GM12878 (cell line): ENCODE measurements around the gene THNSL1. TPM values are rescaled to one million over a fixed set of nuclear protein-coding genes. Genes with fewer than 3 reads are reported as not detected.
"Not testable (repeated sequence)": the region's sequence is repeated elsewhere in the genome, so short reads cannot be mapped to it uniquely, and the experiment has no call there.

Source experiments
- ATAC-seq: fragments of 200-7000 bp; cut with Tn5 transposase; 3 replicates; pipeline ENCODE4 v1.9.1; 2020; ENCODE audit warnings: mild to moderate bottlenecking, moderate library complexity
- BruUV-seq: library from RNA; stranded (reverse); fragments of 400-500 nt; replicated peaks from 2 replicates; lab custom pipeline; 2021; lab: Mats Ljungman, UMichigan
- CTCF ChIA-PET: fragments of 300-600 bp; sonication (Branson Sonifier 250); formaldehyde crosslinking; extraction: SDS; loops from one replicate; lab custom pipeline; 2021; ENCODE audit warnings: inconsistent platforms; lab: Yijun Ruan, JAX
- POLR2A ChIA-PET: fragments of 350-600 bp; formaldehyde crosslinking; extraction: SDS; loops from one replicate; lab custom pipeline; 2021; ENCODE audit warnings: inconsistent platforms; lab: Charles Lee
- RAD21 ChIA-PET: fragments of 300-600 bp; sonication (Branson Sonifier 250); formaldehyde crosslinking; loops from one replicate; lab custom pipeline; 2023; ENCODE audit warnings: antibody characterized with exemption; ENCODE audit not compliant: unreplicated experiment; lab: Charles Lee
- SMC1A ChIA-PET: fragments of 300-600 bp; sonication (Branson Sonifier 250); formaldehyde crosslinking; loops from one replicate; lab custom pipeline; 2023; ENCODE audit not compliant: unreplicated experiment, uncharacterized antibody; lab: Charles Lee
- DNase-seq: peaks from one replicate; pipeline ENCODE4 v3.0.0-alpha.2; 2011; ENCODE audit warnings: low read depth, low spot score
- FAIRE-seq: peaks from 3 replicates; lab custom pipeline; 2011; peaks lifted over from hg19 to GRCh38; lab: Jason Lieb, UNC
- H2AFZ ChIP-seq: 2 replicates; pipeline ENCODE4 v1.6.0; 2011; ENCODE audit warnings: low read depth, low read length, control low read depth; ENCODE audit not compliant: control insufficient read depth
- H3K27ac ChIP-seq: 2 replicates; pipeline ENCODE4 v1.5.1; 2011; ENCODE audit warnings: control low read depth; ENCODE audit not compliant: control insufficient read depth, insufficient read depth
- H3K27me3 ChIP-seq, 2 experiments: replicated peaks in 1 of 2; 2 replicates each; pipeline versions ENCODE4 v1.6.0 to v1.6.1; 2011; ENCODE audit warnings: low read length in 1 of 2; ENCODE audit not compliant: control insufficient read depth in 2 of 2, insufficient read depth in 2 of 2
- H3K36me3 ChIP-seq, 2 experiments: 2 replicates each; pipeline ENCODE4 v1.5.1; 2011; ENCODE audit warnings: low read length in 1 of 2; ENCODE audit not compliant: control insufficient read depth in 2 of 2, insufficient read depth in 2 of 2
- H3K4me1 ChIP-seq: 2 replicates; pipeline ENCODE4 v1.6.1; 2011; ENCODE audit warnings: mild to moderate bottlenecking, low read length, moderate library complexity, mixed read lengths; ENCODE audit not compliant: control insufficient read depth, insufficient read depth
- H3K4me2 ChIP-seq: 2 replicates; pipeline ENCODE4 v1.6.0; 2011; ENCODE audit warnings: control low read depth; ENCODE audit not compliant: control insufficient read depth, insufficient read depth
- H3K4me3 ChIP-seq: fragments of 200-600 bp; sonication (generic); 2 replicates; pipeline ENCODE4 v1.5.1; 2016
- H3K79me2 ChIP-seq: 2 replicates; pipeline ENCODE4 v1.6.0; 2011; ENCODE audit warnings: low read length; ENCODE audit not compliant: control insufficient read depth, insufficient read depth
- H3K9ac ChIP-seq: 2 replicates; pipeline ENCODE4 v1.8.0; 2011; ENCODE audit warnings: low read length, control low read depth, mixed read lengths; ENCODE audit not compliant: control insufficient read depth, insufficient read depth
- H3K9me3 ChIP-seq: replicated peaks from 3 replicates; pipeline ENCODE4 v1.5.1; 2011; ENCODE audit warnings: mild to moderate bottlenecking, low read length; ENCODE audit not compliant: control insufficient read depth, insufficient read depth
- H4K20me1 ChIP-seq: 2 replicates; pipeline ENCODE4 v1.6.0; 2011; ENCODE audit not compliant: control insufficient read depth, insufficient read depth
- BACH1 ChIP-seq: fragments of 450-650 bp; IDR thresholded peaks from 2 replicates; pipeline ENCODE4 v1.6.1; 2017; ENCODE audit warnings: mild to moderate bottlenecking, borderline replicate concordance
- SREBF2 ChIP-seq: IDR thresholded peaks from 2 replicates; pipeline ENCODE4 v1.6.1; 2012; ENCODE audit warnings: mild to moderate bottlenecking, low read length
- ZNF592 ChIP-seq: fragments of 450-650 bp; IDR thresholded peaks from 2 replicates; pipeline ENCODE4 v1.6.1; 2017; ENCODE audit warnings: mild to moderate bottlenecking, moderate library complexity
- WGBS: methylation state at CpG from one replicate; pipeline ENCODE4 v1.1.6; 2016; ENCODE audit warnings: low lambda C conversion rate; ENCODE audit not compliant: insufficient replicate concordance, insufficient coverage; ENCODE audit errors: missing lambda C conversion rate; 5-methylcytosine and 5-hydroxymethylcytosine counted together
- in situ Hi-C: fragments of 300-500 bp; cut with MboI; formaldehyde crosslinking; loops from 9 replicates; pipeline ENCODE4 v1.14.3; 2018; ENCODE audit warnings: mixed read lengths
- intact Hi-C: fragments of 100-400 bp; cut with micrococcal nuclease; formaldehyde crosslinking; loops from one replicate; pipeline ENCODE4 v1.14.2; 2022; ENCODE audit not compliant: unreplicated experiment
- polyA plus RNA-seq, 11 experiments: library from polyadenylated mRNA; depleted of rRNA in 4 of 11; unstranded in 6 of 11; stranded (reverse) in 5 of 11; fragments of >200 nt; fragmentation: Nextera tagmentation in 4 of 11; fragmentation: Illumina TruSeq in 1 of 11; extraction: Ambion mirVana in 4 of 11; extraction: Trizol in 1 of 11; gene quantifications; 1 replicate in 1 of 11; 2 replicates in 10 of 11; pipeline versions ENCODE4 v1.2.1 to v1.2.3, GENCODE V29; 2011 to 2016; ENCODE audit warnings: inconsistent platforms in 2 of 11, missing spikeins in 2 of 11, low read depth in 1 of 11
- total RNA-seq, 4 experiments: library from RNA; depleted of rRNA in 3 of 4; stranded (reverse); fragments of >200 nt in 3 of 4; fragmentation: Illumina TruSeq in 1 of 4; extraction: Trizol in 1 of 4; gene quantifications; 2 replicates each; pipeline versions ENCODE4 v1.2.1 to v1.2.3, GENCODE V29; 2013 to 2021

Gene THNSL1
- total and polyA plus RNA-seq, 10 of the 15 experiments (the other 5 are each of a cell fraction or from before 2014, with no cell fraction given), result 4.2 to 17.5 (median 6.2) TPM

- TF ChIP-seq ZNF592 (no peak), SREBF2 (no peak), BACH1 (no peak)
Observed at GRCh38 chr10:24968349-24968748, 48.1 kb upstream of the THNSL1 start (continued).

DNA sequence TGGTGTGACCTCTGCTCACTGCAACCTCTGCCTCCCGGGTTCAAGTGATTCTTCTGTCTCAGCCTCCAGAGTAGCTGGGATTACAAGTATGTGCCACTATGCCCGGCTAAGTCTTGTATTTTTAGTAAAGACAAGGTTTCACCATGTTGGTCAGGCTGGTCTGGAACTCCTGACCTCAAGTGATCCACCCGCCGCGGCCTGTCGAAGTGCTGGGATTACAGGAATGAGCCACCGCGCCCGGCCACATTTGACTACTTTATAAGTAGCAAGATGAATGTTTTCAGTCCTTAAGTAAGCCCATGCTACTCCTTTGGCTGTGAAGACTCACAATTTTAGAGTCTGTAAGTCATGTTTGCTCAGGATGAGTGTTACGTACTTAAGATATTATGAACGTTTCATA lies 47.5 kb upstream of the THNSL1 start:
- 74% methylated on average over 11 of the region's 11 CpGs for WGBS
- H3K9me3 ChIP-seq, BruUV-seq, H4K20me1 ChIP-seq, H3K36me3 ChIP-seq, H3K27me3 ChIP-seq, H3K79me2 ChIP-seq, H3K9ac ChIP-seq, ATAC-seq, H2AFZ ChIP-seq, H3K4me3 ChIP-seq, in situ Hi-C loops, intact Hi-C loops, DNase-seq, H3K27ac ChIP-seq, RAD21 ChIA-PET, H3K4me1 ChIP-seq, H3K4me2 ChIP-seq, FAIRE-seq: not testable (repeated sequence)
- ChIA-PET SMC1A (interaction anchor here (1.1 to 2.8 kb wide), 3 partner anchors 18 to 68 kb away, joined by 3 to 8 read pairs (median 5); no protein-coding TSS in a partner anchor), CTCF (interaction anchor here (1.2 to 1.6 kb wide), 4 partner anchors 14 to 21 kb away, joined by 3 to 4 read pairs (median 3); no protein-coding TSS in a partner anchor), POLR2A (interaction anchor here (0.6 kb wide), 1 partner anchor 15 kb away, joined by 3 read pairs; no protein-coding TSS in a partner anchor)
